Fibroblast of the aortic adventitia (primary cell): Measurements from ENCODE around the gene KRTAP13-2. TPM values are rescaled to one million over a fixed set of nuclear protein-coding genes. Genes with fewer than 3 reads are reported as not detected.

Experiments used
- DNase-seq: peaks from one replicate; pipeline ENCODE4 v3.0.0-alpha.2; 2010; ENCODE audit warnings: low read depth
- H3K4me3 ChIP-seq: 2 replicates; pipeline ENCODE4 v1.5.1; 2011; ENCODE audit warnings: low read depth, mild to moderate bottlenecking, control low read depth, low read length, moderate library complexity
- total RNA-seq: library from RNA; depleted of rRNA; stranded (reverse); fragments of >200 nt; gene quantifications from 2 replicates; pipeline ENCODE4 v1.2.3, GENCODE V29; 2012; ENCODE audit warnings: low replicate concordance
- TF ChIP-seq, protein P1 (sequence below): IDR thresholded peaks from 2 replicates; pipeline ENCODE4 v1.5.1; 2011; ENCODE audit warnings: mild to moderate bottlenecking, low read length, control low read depth, inconsistent platforms; ENCODE audit not compliant: insufficient read depth

KRTAP13-2 gene
- total RNA-seq, 1 donor: not detected

DNA sequence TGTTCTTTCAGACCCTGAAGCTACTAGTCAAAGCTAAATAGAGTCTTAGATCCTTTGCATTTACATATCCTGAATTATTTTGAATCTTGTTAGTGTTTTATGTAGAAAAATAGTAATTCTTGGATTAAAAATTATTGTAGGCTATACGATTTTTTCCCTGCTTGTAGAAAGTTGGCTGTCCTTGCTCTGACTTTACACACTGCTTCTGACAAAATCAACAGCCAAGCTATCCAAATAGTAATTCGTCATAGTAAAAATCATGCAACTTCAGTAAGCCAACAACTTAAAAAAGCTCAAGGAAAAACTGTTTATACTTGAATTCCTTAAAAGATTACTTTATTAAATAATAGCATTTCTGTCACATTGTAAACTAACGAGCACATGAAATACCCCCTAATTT lies 16.2 kb downstream of the KRTAP13-2 start:
- TF ChIP-seq, protein P1, sequence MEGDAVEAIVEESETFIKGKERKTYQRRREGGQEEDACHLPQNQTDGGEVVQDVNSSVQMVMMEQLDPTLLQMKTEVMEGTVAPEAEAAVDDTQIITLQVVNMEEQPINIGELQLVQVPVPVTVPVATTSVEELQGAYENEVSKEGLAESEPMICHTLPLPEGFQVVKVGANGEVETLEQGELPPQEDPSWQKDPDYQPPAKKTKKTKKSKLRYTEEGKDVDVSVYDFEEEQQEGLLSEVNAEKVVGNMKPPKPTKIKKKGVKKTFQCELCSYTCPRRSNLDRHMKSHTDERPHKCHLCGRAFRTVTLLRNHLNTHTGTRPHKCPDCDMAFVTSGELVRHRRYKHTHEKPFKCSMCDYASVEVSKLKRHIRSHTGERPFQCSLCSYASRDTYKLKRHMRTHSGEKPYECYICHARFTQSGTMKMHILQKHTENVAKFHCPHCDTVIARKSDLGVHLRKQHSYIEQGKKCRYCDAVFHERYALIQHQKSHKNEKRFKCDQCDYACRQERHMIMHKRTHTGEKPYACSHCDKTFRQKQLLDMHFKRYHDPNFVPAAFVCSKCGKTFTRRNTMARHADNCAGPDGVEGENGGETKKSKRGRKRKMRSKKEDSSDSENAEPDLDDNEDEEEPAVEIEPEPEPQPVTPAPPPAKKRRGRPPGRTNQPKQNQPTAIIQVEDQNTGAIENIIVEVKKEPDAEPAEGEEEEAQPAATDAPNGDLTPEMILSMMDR: no peak
- no peak for DNase-seq
- H3K4me3 ChIP-seq: no peak overlapping the region

DNA sequence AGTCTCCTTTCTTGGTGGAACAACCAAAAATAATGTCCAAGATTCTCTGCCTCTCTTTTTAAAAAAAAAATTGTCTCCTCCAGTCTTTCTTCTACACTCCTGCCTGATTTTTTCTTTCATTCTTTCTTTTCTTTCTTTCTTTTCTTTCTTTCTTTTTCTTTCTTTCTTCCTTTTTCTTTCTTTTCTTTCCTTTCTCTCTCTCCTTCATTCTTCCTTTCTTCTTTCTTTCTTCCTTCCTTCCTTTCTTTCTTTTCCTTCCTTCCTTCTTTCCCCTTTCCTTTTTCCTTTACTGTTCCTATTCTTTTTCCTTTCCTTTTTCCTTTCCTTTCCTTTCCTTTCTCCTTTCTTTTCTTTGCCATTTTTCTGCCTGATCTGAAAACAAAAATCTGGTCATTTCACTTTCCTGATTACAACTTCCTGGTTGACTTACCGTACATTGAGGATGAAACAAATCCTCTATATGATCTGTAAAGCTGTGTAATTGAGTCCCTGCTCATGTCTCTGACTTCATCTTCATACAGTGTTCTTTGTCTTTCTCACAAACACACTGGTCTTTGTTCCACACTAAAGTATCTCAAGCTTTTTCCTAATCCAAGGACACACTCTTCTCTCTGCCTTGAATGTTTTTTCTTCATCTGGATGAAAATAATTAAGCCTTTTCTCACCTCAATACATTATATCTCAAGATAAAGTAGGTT lies 17.6 kb downstream of the KRTAP13-2 start:
- DNase-seq: no peak
- H3K4me3 ChIP-seq: no peak overlapping the region
- TF ChIP-seq, protein P1: no peak

DNA sequence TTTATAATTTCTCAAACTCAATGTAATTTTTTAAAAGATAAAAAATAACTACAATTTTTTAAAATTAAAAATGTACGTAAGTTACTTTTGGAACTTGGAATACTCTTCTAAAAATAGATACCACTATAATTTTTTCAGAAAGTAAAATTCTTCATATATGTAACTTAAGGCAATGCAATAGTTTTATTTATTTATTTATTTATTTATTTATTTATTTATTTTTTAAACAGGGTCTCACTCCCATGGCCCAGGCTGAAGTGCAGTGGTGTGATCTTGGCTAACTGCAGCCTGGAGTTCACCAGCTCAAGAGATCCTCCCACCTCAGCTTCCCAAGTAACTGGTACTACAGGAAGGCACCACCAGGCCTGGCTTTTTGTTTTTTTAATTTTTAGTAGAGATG lies 20.5 kb downstream of the KRTAP13-2 start:
- no peak for DNase-seq
- TF ChIP-seq, protein P1: no peak
- no peak overlapping the region for H3K4me3 ChIP-seq

DNA sequence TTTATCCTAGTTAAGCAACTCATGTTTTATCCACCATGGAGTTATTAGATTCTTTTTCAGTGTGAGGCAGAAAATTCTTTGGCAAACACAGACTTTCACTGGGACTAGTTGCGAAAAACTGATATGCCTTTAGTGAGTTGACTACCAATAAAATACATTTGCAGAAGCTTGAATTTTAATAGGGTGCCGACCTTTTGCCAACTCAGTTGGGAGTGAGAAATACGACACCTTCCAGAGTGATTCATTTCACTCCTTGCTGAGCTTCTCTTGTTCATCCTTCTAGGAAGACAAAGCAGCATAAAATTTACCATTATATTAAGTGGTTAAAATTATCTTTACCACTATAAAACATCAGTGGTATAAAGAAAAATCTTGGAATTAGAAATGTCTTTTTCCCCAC lies 22.5 kb downstream of the KRTAP13-2 start:
- DNase-seq: no peak
- TF ChIP-seq, protein P1: no peak
- no peak overlapping the region for H3K4me3 ChIP-seq

DNA sequence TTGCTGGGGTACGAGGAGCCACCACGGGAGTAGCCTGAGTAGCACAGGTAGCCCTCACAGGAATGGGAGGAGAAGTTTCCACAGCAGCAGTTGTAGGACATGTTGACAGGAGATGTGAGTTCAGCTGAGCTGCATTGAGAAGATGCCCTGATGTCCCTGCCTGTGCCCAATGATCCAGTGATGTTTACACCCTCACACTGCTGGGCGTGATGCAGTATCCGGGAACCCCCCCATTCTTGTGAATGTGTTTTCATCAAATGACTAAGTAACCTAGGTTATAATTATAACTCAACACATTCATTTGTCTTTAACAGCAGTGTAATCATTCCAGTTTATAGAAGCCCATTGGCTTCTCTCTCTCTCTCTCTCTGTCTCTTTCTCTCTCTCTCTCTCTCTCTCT lies 23.6 kb downstream of the KRTAP13-2 start, which contains the start of gene KRTAP23-1:
KRTAP23-1 (minus strand) TSS at position 101 of the 400 bp plus-strand sequence; CDS start at position 101, 0 bp downstream.
- DNase-seq: no peak
- TF ChIP-seq, protein P1: no peak
- H3K4me3 ChIP-seq: no peak within 1 kb of the TSS

DNA sequence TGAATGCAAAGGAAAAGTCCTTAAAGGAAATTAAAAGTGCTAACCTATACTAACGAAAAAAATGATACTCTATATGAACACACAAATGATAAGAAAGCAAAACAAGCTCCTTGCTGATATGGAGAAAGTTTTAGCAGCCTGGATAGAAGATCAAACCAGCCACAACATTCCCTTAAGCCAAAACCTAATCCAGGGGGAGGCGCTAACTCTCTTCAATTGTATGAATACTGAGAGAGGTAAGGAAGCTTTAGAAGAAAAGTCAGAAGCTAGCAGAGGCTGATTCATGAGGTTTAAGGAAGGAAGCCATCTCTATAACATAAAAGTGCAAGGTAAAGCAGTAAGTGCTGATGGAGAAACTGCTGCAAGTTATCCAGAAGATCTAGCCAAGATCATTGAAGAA lies 27.1 kb downstream of the KRTAP13-2 start:
- TF ChIP-seq, protein P1: no peak
- no peak overlapping the region for H3K4me3 ChIP-seq
- DNase-seq: no peak
